ENCODE results near the gene RELL1.

RELL1 gene

GRCh38 chr4:37686373-37687193 lies at the start of gene RELL1:
Gene RELL1, minus strand, starts transcription at chr4:37686376. Its CDS starts 89 bp downstream, at chr4:37686287.
- peak; percentile 100 for DNase-seq

- DNase-seq = no peak
Observed at GRCh38 chr4:37735578-37735977, 49.4 kb upstream of the RELL1 start.

GRCh38 chr4:37734989-37735388 lies 48.8 kb upstream of the RELL1 start:
- no peak for DNase-seq

DNA sequence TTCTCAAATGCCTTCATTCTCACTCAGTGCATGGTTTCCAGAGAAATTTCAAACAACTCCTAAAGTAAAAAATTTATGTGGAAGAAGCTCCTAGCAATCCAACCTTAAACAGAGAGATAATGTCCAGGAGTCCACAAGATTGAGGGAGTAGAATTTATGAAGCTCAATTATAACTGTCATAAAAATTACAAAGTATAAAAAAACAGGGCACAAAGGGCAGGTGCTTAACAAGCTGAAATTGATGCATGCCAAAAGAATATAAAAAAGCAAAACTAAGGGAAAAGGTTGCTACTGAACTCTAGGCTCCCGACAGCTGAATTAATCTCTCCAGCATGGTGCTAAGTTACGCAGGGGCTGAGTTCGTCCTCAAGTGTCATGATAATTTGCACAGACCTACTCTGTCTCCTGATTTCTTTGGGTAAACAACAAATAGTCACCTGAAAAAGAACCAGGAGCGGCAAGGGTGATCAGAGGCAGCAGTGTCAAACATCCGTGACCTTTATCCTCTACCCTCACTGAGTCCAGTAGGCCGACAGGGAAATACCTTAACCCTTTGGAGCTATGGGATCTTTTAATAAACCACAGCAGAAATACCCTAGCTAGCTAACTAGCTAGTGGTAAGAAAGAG lies 47.2 kb upstream of the RELL1 start:
- no peak for DNase-seq

GRCh38 chr4:37732526-37733186 lies 46.5 kb upstream of the RELL1 start:
- no peak for DNase-seq

DNA sequence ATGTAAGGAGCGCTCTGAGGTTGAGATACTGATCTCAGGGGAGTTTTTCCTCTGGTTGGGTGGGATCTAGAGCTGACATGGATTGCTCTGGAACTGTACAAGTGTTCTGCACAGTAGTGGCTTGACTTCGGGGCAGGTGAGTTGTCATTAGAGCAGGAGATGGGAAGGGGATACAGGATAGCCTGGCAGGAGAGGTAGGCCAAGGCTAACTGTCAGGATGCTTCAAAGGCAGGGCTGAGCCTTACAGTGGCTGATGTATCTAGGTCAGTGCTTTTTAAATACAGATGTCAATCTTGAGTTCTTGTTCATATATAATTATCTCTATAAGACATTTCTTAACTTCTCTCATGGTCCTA lies 43.5 kb upstream of the RELL1 start:
- no peak for DNase-seq

- DNase-seq = no peak
Observed at GRCh38 chr4:37728064-37728463, 41.9 kb upstream of the RELL1 start.

DNA sequence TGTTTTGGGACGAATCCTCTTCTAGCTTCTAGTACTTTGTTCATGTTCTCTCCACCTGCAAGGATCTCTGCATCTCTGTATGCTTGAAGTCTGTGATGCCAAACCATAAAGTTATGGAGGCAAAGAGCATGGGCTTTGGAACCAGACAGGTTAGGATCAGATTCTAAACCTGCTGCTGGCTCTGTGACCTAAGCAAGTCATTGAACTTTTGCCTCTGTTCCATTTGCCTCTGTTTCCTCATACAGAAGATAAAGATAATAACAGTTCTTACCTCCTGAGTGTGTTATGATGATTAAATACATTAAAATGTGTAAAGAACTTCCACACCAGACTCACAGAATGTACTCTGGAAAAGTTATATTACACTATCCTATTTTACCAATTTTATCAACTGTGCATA lies 41.5 kb upstream of the RELL1 start:
- DNase-seq = no peak

GRCh38 chr4:37726666-37727065 lies 40.5 kb upstream of the RELL1 start:
- no peak for DNase-seq

GRCh38 chr4:37725718-37726117 lies 39.5 kb upstream of the RELL1 start:
- no peak for DNase-seq

DNA sequence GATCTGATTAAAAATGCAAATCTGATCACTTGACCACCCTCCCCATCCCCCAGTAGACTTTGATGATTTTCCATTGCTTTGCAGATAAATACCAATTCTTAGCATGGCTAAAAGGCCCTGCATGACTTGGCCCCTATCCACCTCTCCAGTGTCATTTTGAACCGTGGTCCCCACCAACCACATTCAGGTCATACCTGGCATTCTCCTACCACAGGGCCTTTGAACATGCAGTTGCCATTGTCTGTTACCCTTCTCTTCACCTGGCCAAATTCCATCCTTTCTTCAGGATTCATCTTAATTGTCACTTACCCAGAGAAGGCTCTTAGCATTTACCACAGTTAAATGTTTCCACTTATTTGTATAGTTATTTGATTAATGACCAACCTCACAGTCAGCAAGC lies 36.9 kb upstream of the RELL1 start:
- no peak for DNase-seq

GRCh38 chr4:37721995-37722638 lies 35.9 kb upstream of the RELL1 start:
- no peak for DNase-seq

DNA sequence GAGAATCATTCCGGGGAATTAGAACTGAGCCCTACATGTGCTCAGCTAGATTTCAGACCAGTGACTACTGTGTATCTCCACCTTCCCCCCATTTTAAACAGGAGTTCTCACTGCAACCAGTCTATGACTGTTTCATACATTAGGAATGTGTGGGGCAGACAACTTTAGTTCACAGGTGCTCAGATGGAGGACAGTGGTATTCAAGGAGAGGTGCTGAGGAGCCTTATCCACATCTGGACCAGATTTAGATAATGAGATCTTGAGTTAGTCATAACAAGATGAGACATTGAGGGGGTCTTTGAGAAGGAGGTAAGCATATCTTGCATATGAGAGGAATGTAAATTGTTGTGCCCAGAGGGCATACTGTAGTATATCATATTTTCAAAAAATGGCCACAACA lies 32.8 kb upstream of the RELL1 start:
- no peak for DNase-seq

- DNase-seq = no peak
Observed at GRCh38 chr4:37717576-37717975, 31.4 kb upstream of the RELL1 start.

GRCh38 chr4:37715889-37716402 lies 29.8 kb upstream of the RELL1 start:
- no peak for DNase-seq

DNA sequence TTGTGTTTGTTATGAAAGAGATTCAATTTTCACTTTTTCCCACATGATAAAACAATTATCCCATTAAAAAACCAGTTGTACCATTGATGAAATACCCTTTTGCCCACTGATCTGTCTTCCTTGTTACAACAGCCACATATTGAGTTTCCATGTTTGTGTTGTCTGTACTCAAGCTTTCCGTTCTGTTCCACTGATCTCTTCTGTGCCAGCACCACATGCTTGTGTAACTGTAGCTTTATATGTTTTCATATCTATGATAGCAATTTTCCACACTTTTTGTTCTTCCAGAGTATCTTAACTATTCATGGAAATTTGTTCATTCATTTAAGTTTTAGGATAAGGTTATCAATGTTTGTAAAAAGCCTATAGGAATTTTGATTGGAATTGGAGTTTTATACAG lies 24.3 kb upstream of the RELL1 start:
- DNase-seq = no peak

DNA sequence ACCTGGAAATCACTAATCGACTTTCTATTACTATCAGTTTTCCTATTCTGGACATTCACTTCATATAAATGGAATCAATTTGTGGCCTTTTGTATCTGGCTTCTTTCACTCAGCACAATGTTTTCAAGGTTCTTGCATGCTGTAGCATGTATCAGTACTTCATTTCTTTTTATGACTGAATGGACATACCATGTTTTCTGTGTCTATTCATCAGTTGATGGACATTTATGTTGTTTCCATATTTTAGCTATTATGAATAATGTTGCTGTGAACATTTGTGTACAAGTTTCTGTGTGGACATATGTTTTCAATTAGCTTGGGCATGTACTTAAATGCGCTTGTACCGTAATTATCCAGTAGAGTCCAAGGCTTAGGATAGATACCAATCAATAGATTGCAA lies 19.9 kb upstream of the RELL1 start:
- DNase-seq = no peak

- no peak for DNase-seq
Observed at GRCh38 chr4:37705571-37705970, 19.4 kb upstream of the RELL1 start.

DNA sequence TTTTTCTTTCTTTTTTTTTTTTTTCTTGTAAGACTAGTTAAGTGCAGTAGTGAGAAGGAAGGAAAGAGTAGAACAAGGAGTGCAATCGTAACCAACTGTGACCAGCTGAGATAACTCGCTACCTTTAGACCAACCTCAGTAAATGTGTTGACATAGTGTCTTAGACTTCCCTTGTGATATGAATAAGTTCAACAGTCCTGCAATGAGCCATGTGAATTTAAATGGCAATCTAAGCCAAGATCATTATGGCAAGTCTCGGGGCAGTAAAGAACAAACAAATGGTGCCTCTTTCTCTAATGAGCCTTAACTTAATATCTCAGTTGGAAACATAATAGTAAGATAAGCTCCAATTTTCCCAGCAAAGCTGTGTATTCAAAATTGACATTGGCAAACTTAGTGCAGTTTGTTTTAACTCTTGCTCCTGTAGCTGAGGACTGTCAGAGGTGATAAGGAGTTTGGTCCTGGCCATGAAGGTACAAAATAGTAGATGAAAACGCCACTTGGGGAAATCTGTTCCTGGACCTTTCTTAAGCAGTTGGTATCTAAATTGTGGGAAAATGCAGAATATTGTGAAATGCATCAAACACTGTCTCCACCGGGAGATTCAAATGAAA lies 13.8 kb upstream of the RELL1 start:
- no peak for DNase-seq

GRCh38 chr4:37697566-37697965 lies 11.4 kb upstream of the RELL1 start:
- no peak for DNase-seq

- no peak for DNase-seq
Observed at GRCh38 chr4:37693450-37694190, 7.4 kb upstream of the RELL1 start.

GRCh38 chr4:37693030-37693429 lies 6.9 kb upstream of the RELL1 start:
- no peak for DNase-seq
